Lower lobe of right lung (tissue), 2 donors: Measurements from ENCODE around the gene RBKS. TPM values are rescaled to one million over a fixed set of nuclear protein-coding genes. Genes with fewer than 3 reads are reported as not detected.
"Not testable (repeated sequence)": the region's sequence is repeated elsewhere in the genome, so short reads cannot be mapped to it uniquely, and the experiment has no call there.

ENCODE experiments used
- ATAC-seq, 2 donors: fragments of 200-7000 bp; cut with Tn5 transposase; one replicate each; pipeline ENCODE4 v1.9.1; 2020 to 2022; ENCODE audit warnings: mild to moderate bottlenecking in 2 of 2, moderate library complexity in 2 of 2
- DNase-seq: peaks from one replicate; pipeline ENCODE4 v3.0.0-alpha.2; 2020
- H3K27ac ChIP-seq: fragments of 200-600 bp; one replicate; pipeline ENCODE4 v1.8.0; 2022
- H3K27me3 ChIP-seq: fragments of 200-600 bp; one replicate; pipeline ENCODE4 v1.8.0; 2022; ENCODE audit warnings: low read depth
- H3K36me3 ChIP-seq: fragments of 200-600 bp; one replicate; pipeline ENCODE4 v1.8.0; 2022; ENCODE audit warnings: mild to moderate bottlenecking
- H3K4me1 ChIP-seq: fragments of 200-600 bp; one replicate; pipeline ENCODE4 v1.8.0; 2022
- H3K4me3 ChIP-seq: fragments of 200-600 bp; one replicate; pipeline ENCODE4 v1.8.0; 2022; ENCODE audit warnings: mild to moderate bottlenecking
- H3K9me3 ChIP-seq: fragments of 200-600 bp; one replicate; pipeline ENCODE4 v1.8.0; 2022
- intact Hi-C: fragments of 100-400 bp; cut with DNase I; formaldehyde crosslinking; loops from one replicate; pipeline ENCODE4 v1.11.0; 2022
- total RNA-seq: library from RNA; stranded (reverse); fragmentation: NEBNext Ultra II Directional; extraction: Animal tissue kit (Norgen Biotek cat#: 25700); gene quantifications from one replicate; pipeline ENCODE4 v1.2.1, GENCODE V29; 2021
- TF ChIP-seq, protein P1 (sequence below): fragments of 200-600 bp; IDR thresholded peaks from one replicate; pipeline ENCODE4 v1.8.0; 2022; ENCODE audit warnings: antibody characterized with exemption, mild to moderate bottlenecking
- donor health status: DM: no; HTN: yes; CAD: no; lungs with severe emphysema.

Gene RBKS
- total RNA-seq, 1 donor from 2014 or later, result 2.2 TPM

DNA sequence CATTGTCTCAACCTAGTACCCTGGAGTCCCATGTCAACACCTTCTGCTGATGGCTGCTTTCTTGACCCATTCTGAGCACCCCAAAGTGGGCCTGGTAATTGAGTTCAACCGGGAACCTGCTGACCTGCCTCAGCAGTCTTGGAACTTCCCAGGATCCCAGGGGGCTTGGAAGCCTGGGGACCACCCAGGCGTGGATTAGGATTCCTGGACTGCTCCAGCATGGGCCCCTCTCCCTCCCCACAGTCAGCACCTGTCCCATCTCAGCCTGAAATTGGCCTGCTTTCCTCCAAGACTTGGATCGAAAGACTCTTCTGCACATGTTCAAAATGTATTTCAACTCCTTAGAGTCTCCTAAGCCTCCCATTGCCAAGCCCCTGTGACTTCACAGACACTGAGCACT lies 134.1 kb downstream of the RBKS start:
- intact Hi-C loops, result no loop called here

DNA sequence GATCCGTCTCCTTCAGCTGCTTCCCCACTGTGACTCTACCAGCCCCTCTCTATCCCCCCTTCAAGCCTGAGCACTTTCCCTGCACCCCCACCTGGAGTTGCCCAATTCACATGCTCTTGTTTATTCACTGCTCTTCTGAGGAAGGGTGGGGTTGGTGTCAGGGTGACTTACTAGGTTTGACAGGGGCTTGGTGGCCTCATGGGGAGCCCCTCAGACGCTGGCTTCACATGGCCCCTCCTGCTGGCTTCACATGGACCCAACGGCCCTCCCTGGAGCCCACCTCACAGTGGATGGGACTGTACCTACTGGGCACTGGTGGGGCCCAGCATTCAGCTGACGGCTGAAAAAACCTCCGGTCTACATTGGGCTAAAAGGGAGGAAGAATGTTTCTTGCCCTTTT lies 135.4 kb downstream of the RBKS start:
- H3K36me3 ChIP-seq, result no peaks in the 10 kb centered on the region
- H3K27me3 ChIP-seq, result no peaks in the 10 kb centered on the region
- TF ChIP-seq, protein P1, sequence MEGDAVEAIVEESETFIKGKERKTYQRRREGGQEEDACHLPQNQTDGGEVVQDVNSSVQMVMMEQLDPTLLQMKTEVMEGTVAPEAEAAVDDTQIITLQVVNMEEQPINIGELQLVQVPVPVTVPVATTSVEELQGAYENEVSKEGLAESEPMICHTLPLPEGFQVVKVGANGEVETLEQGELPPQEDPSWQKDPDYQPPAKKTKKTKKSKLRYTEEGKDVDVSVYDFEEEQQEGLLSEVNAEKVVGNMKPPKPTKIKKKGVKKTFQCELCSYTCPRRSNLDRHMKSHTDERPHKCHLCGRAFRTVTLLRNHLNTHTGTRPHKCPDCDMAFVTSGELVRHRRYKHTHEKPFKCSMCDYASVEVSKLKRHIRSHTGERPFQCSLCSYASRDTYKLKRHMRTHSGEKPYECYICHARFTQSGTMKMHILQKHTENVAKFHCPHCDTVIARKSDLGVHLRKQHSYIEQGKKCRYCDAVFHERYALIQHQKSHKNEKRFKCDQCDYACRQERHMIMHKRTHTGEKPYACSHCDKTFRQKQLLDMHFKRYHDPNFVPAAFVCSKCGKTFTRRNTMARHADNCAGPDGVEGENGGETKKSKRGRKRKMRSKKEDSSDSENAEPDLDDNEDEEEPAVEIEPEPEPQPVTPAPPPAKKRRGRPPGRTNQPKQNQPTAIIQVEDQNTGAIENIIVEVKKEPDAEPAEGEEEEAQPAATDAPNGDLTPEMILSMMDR, result no peak
- ATAC-seq (no peak), DNase-seq (no peak)
- H3K4me1 ChIP-seq, result peaks cover 9% of the 10 kb centered on the region
- intact Hi-C loops, result no loop called here
- no peaks in the 10 kb centered on the region for H3K9me3 ChIP-seq
- no peak overlapping the region for H3K4me3 ChIP-seq
- H3K27ac ChIP-seq, result no peak overlapping the region

More for the DNA sequence above, 134.1 kb downstream of the RBKS start:
- Histone ChIP-seq H3K36me3 (no peaks in the 10 kb centered on the region), H3K4me3 (no peak overlapping the region), H3K27me3 (no peaks in the 10 kb centered on the region), H3K9me3 (no peaks in the 10 kb centered on the region), H3K27ac (no peak overlapping the region), H3K4me1 (peaks cover 9% of the 10 kb centered on the region)
- DNase-seq, result no peak
- TF ChIP-seq, protein P1, result no peak
- no peak for ATAC-seq

DNA sequence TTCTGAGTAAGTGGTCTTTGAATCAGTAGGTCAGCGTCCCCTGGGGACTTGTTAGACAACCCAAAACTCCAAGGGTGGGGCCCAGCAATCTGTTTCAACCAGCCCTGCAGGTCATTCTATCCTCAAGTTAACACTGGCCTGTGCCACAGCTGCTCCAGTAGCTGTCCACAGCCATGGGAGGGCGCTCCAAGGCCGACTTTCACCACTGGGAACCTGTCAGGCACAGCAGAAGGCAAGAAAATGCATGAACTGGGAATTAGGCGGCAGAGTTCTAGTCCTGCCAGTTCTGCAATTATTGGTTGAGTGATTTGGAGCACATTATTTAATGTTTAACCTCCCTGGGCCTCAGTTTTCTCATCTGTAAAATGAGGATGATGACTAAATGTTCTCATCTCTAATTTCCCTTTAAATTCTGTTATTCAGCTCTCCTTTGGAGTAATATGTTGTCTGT lies 136.0 kb downstream of the RBKS start:
- Histone ChIP-seq H3K4me3 (no peak overlapping the region), H3K36me3 (no peaks in the 10 kb centered on the region), H3K4me1 (peaks cover 9% of the 10 kb centered on the region), H3K27me3 (no peaks in the 10 kb centered on the region), H3K9me3 (no peaks in the 10 kb centered on the region), H3K27ac (no peak overlapping the region)
- intact Hi-C loops, result no loop called here
- ATAC-seq (peak; percentile 93 to 95), DNase-seq (peak; percentile 88)
- TF ChIP-seq, protein P1, result peak; percentile 90

DNA sequence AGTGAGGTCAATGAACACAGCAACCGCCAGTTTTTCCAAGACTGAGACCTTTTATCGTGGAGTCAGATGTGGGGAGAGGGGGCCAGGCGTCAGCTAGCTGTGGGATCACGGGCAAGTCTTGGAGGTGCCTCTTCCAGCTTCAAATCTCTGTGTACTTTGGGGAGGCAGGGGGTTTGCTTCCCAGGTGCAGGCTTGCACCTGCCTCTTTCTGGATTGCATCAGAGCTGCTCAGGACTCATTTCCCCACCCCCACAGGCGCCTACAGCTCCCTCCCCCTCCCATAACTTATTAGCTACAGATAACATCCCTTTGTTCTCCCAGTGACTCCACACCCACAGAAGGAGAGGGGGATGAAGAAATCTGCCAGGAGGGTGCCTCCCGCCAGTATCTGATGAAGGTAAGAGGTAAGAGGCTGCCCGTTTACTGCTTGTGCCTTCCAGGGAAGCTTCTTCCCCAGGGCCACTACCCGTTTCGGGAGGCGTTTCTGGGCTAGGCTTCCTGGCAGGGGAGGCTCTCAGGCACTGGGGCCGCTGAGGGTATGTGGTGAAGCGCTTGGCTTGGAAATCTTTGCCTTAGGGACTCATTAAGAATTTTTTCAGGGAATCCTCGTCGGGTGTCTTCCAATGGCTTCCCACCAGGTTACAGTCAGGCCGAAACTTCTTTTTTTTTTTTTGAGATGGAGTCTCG lies 137.5 kb downstream of the RBKS start:
- TF ChIP-seq, protein P1, result no peak
- intact Hi-C loops, result no loop called here
- no peaks in the 10 kb centered on the region for H3K36me3 ChIP-seq
- ATAC-seq, result peak; percentile 47 to 69
- H3K4me1 ChIP-seq, result peaks cover 9% of the 10 kb centered on the region
- no peak for DNase-seq
- H3K4me3 ChIP-seq, result peak overlapping the region; percentile 25
- no peaks in the 10 kb centered on the region for H3K9me3 ChIP-seq
- peak overlapping the region; percentile 46 for H3K27ac ChIP-seq
- no peaks in the 10 kb centered on the region for H3K27me3 ChIP-seq

DNA sequence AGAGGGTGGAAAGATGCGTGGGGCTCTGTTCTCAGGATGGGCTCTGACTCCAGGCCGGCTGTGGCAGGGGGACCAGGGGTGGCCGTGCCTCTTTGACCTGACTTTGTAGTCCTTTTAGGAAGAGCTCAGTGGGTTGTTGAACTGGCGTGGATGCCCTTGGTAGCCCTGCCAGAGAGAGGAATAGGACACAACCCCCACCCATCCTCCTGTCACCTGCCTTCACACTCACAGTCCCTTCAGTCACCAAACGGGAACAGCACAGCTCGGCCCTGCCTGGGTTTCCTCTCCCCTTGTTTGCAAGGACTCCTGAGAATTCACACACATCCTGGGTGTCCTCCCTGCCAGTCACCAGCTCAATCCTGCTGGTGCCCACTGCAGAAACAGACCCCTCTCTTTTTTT lies 138.8 kb downstream of the RBKS start:
- no peaks in the 10 kb centered on the region for H3K27me3 ChIP-seq
- H3K27ac ChIP-seq, result no peak overlapping the region
- DNase-seq, result no peak
- H3K4me3 ChIP-seq, result no peak overlapping the region
- intact Hi-C loops, result no loop called here
- peaks cover 9% of the 10 kb centered on the region for H3K4me1 ChIP-seq
- no peaks in the 10 kb centered on the region for H3K9me3 ChIP-seq
- no peaks in the 10 kb centered on the region for H3K36me3 ChIP-seq
- no peak for ATAC-seq
- TF ChIP-seq, protein P1, result no peak

DNA sequence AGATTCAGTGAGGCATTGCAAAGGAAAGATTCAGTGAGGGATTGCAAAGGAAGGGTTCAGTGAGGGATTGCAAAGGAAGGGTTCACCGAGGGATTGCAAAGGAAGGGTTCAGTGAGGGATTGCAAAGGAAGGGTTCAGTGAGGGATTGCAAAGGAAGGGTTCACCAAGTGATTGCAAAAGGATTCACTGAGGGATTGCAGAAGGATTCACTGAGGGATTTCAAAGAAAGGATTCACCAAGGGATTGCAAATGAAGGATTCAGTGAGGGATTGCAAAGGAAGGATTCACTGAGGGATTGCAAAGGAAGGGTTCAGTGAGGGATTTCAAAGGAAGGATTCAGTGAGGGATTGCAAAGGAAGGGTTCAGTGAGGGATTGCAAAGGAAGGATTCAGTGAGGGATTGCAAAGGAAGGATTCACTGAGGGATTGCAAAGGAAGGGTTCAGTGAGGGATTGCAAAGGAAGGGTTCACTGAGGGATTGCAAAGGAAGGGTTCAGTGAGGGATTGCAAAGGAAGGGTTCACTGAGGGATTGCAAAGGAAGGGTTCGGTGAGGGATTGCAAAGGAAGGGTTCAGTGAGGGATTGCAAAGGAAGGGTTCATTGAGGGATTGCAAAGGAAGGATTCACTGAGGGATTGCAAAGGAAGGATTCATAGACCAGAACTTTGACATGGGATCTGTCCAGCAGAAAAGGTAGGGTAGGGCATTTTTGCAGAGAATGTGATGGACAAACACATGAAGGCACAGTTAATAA lies 141.2 kb downstream of the RBKS start:
- H3K27ac ChIP-seq, H3K27me3 ChIP-seq, ATAC-seq, H3K4me1 ChIP-seq, H3K36me3 ChIP-seq, H3K9me3 ChIP-seq, DNase-seq, intact Hi-C loops, H3K4me3 ChIP-seq: not testable (repeated sequence)
